Left kidney (tissue), 8 donors: ENCODE results near the gene ZNF724. TPM values are rescaled to one million over a fixed set of nuclear protein-coding genes. Genes with fewer than 3 reads are reported as not detected.
"Not testable (repeated sequence)": the region's sequence is repeated elsewhere in the genome, so short reads cannot be mapped to it uniquely, and the experiment has no call there.

Experiments
- DNase-seq: peaks from one replicate; pipeline ENCODE4 v3.0.0-alpha.2; 2013
- long read RNA-seq, 8 donors: transcript quantifications; one replicate each; lab custom pipeline, GENCODE V29; 2026
- polyA plus RNA-seq: library from polyadenylated mRNA; unstranded; fragments of 120-200 nt; gene quantifications from one replicate; pipeline ENCODE4 v1.2.1, GENCODE V29; 2013; ENCODE audit not compliant: insufficient read length

Gene ZNF724
- polyA plus RNA-seq: 8.4 TPM
- long read RNA-seq, donor 1, partial matches to known transcripts: 0 of 3 reads
- long read RNA-seq, donor 1, other reads (novel, unspliced or antisense): 0 of 3 reads
- long read RNA-seq, donor 2: 0 reads
- long read RNA-seq, donor 3: 0 reads
- long read RNA-seq, donor 4: 0 reads
- long read RNA-seq, donor 5: 0 reads
- long read RNA-seq, donor 6, partial matches to known transcripts: 0 of 4 reads
- long read RNA-seq, donor 6, other reads (novel, unspliced or antisense): 0 of 4 reads
- long read RNA-seq, donor 7, partial matches to known transcripts: 0 of 2 reads
- long read RNA-seq, donor 7, other reads (novel, unspliced or antisense): 0 of 2 reads
- long read RNA-seq, donor 8, partial matches to known transcripts: 0 of 1 reads
- long read RNA-seq, donor 8, other reads (novel, unspliced or antisense): 0 of 1 reads

GRCh38 chr19:23249911-23250649 is at the start of gene ZNF724:
Gene ZNF724 (minus strand): TSS chr19:23250394. CDS start chr19:23250242, 152 bp downstream.
- DNase-seq: peak; percentile 97

DNA sequence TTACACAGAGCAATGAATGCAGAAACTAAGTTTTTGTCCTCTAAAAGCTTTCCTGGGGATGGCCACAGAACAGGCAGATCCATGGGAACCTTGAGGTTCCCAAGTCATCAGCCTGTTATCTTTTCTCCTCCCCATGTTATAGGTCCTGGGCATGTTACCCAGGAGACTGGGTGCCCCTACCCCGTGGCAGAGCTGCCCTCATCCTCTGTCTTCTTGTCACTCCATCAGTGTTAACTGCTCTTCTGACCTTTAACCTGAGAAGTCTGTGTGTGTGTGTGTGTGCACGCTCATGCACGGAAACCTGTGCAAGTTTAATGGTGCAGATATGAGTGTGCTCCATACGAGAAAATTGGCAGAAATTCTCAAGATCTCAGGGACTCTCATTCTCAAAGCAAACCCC is 43.9 kb upstream of the ZNF724 start:
- DNase-seq: no peak

GRCh38 chr19:23289966-23290365 is 39.8 kb upstream of the ZNF724 start:
- not testable (repeated sequence) for DNase-seq

GRCh38 chr19:23287620-23288019 is 37.4 kb upstream of the ZNF724 start:
- no peak for DNase-seq

DNA sequence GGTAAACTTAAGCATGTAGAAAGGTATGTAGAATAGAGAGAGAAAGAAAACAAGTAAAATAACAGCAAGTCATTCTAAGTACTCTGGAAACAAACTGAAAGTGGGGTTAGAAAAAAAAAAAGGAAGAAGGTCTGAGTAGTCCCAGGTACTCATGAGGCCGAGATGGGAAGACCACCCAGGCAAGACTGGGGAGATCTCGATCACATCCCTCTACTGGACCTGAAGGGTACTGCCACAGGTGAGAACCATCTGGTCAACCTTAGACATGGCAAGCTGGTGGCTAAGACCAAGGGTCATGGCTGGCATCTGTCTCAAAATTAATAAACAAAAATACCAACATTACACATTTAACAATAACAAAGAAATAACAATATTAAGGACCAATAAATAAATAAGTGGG is 36.3 kb upstream of the ZNF724 start:
- DNase-seq: no peak

- no peak for DNase-seq
These were observed 35.8 kb upstream of the ZNF724 start for GRCh38 chr19:23285948-23286347.

DNA sequence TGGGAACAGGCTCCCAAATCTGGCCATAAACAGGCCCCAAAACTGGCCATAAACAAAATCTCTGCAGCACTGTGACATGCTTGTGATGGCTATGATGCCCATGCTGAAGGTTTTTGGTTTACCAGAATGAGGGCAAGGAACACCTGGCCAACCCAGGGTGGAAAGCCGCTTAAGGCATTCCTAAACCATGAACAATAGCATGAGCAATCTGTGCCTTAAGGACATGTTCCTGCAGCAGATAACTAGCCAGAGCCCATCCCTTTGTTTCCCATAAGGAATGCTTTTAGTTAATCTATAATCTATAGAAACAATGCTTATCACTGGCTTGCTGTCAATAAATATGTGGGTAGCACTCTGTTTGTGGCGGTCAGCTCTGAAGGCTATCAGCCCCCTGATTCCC is 35.1 kb upstream of the ZNF724 start:
- DNase-seq: not testable (repeated sequence)

DNA sequence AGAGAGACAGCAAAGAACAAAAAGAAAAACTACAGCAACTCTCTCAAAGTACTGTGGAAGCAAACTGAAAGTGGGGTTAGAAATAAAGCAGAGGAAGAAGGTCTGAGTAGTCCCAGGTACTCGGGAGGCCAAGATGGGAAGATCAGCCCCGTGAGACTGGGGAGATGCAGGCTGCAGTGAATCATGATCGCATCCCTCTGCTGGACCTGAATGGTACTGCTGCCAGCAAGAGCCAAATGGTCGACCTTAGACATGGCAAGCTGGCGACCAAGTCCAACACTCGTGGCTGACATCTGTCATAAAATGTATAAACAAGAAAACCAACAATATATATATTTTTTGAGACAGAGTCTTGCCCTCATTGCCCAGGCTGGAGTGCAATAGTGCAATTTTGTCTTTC is 33.7 kb upstream of the ZNF724 start:
- DNase-seq: no peak

GRCh38 chr19:23281663-23282276 is 31.6 kb upstream of the ZNF724 start:
- DNase-seq: no peak

DNA sequence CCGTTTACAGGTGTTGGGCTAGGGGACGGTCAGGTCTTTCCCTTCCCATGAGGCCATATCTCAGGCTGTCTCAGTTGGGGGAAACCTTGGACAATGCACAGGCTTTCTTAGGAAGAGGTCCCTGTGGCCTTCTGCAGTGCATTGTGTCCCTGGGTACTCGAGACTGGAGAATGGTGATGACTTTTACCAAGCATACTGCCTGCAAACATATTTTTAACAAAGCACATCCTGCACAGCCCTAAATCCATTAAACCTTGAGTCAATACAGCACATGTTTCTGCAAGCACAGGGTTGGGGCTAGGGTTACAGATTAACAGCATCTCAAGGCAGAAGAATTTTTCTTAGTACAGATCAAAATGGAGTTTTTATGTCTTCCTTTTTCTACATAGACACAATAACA is 27.9 kb upstream of the ZNF724 start:
- DNase-seq: not testable (repeated sequence)

DNA sequence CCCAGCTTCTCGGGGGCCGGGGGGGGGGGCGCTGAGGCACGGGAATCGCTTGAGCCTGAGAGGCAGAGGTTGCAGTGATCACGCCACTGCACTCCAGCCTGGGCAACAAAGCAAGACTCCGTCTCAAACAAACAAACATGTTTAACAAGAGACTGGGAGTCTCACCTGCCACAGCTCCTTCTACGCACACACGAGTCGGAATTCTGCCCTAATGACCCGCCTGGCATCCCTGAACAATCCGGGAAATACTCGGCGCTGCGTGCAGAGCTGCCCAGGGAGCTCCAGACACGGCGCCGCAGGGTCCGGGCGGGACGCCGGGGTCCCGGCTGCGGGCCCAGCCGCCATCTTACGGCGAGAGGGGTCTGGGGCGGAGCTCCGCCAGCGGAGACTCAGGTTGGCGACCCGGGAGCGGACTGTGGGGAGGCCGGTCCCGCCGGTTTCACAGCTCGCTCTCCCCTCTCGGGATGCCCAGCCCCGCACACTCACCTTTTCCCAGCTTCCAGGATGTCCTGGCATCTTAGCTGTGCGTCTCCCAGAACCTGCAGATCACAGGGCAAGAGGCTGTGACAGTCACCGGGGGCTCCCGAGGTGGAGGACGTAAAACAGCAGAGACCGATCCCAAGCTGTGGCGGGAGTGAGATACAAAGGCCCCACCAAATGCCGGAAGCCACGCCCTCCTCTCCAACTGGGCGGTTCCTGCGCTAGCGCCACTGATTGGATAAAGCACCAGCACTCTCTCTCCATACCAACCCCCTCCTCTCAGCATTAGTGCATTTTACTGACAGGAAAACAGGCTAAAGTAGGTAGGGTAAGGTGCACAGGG is 23.6 kb upstream of the ZNF724 start:
- DNase-seq: peak; percentile 94

DNA sequence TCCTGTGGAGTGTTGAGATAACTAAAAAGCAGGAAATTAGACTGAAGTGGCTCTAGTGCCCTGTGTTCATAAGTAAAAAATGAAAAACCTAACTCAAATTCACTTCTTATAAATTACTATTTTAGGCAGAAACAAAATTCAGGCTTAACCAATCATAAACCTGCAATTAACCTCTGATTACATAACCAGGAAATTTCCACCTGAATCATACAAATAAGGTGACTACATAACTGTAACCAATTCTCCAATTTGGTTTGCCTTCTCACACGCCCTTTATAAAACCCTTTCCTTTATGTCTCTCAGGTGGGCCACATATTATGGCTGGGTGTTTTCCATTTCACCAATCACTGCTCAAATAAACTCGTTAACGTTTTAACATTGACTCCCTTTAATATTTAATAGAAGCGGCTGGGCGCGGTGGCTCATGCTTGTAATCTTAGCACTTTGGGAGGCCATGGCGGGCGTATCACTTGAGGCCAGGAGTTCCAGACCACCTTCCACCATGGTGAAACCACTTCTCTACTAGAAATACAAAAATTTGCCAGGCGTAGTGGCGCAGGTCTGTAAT is 22.9 kb upstream of the ZNF724 start:
- no peak for DNase-seq

- no peak for DNase-seq
These were observed 13.8 kb upstream of the ZNF724 start for GRCh38 chr19:23263870-23264590.

- no peak for DNase-seq
These were observed 13.2 kb upstream of the ZNF724 start for GRCh38 chr19:23263396-23263795.

GRCh38 chr19:23262920-23263319 is 12.7 kb upstream of the ZNF724 start:
- DNase-seq: no peak

DNA sequence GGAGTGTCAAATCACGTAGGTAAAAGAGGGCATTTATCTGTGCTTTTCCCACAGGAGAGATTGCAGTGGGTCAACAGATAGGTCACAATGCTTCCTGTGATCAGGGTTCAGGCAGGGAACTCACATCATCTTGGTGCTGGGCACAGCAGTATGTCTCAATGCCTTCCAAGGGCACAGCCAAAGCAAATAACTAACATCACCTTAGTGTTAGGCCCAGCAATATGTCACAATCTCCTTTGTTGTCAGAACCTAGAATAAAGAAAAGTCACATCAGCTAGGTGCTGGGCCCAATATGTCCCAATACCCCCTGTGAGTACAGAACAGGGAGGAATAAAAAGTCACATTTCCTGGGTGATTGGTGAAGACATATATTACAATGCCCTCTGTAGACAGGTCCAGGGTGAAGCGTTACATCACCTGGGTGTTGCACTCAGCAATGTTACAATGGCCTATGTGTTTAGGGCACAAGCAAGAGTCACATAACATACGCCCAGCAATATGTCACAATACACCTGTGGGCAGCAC is 11.4 kb upstream of the ZNF724 start:
- DNase-seq: no peak

- no peak for DNase-seq
These were observed 10.8 kb upstream of the ZNF724 start for GRCh38 chr19:23260956-23261355.

- DNase-seq: no peak
These were observed 9.8 kb upstream of the ZNF724 start for GRCh38 chr19:23259961-23260360.

- DNase-seq: no peak
These were observed 5.5 kb upstream of the ZNF724 start for GRCh38 chr19:23255700-23256099.

- no peak for DNase-seq
These were observed 4.1 kb upstream of the ZNF724 start for GRCh38 chr19:23254141-23254910.
